Fibroblast of pulmonary artery (primary cell): Measurements from ENCODE around the gene HOXB13.

Experiments
- DNase-seq: peaks from one replicate; pipeline ENCODE4 v3.0.0-alpha.2; 2010; ENCODE audit warnings: low read depth
- H3K4me3 ChIP-seq: replicated peaks from 2 replicates; pipeline ENCODE4 v1.5.1; 2011; ENCODE audit warnings: low read depth, mild to moderate bottlenecking, control low read depth, low read length, moderate library complexity
- TF ChIP-seq, protein P1 (sequence below): IDR thresholded peaks from 2 replicates; pipeline ENCODE4 v1.5.1; 2011; ENCODE audit warnings: mild to moderate bottlenecking, control low read depth, low read length, inconsistent platforms; ENCODE audit errors: missing control alignments

HOXB13 gene

DNA sequence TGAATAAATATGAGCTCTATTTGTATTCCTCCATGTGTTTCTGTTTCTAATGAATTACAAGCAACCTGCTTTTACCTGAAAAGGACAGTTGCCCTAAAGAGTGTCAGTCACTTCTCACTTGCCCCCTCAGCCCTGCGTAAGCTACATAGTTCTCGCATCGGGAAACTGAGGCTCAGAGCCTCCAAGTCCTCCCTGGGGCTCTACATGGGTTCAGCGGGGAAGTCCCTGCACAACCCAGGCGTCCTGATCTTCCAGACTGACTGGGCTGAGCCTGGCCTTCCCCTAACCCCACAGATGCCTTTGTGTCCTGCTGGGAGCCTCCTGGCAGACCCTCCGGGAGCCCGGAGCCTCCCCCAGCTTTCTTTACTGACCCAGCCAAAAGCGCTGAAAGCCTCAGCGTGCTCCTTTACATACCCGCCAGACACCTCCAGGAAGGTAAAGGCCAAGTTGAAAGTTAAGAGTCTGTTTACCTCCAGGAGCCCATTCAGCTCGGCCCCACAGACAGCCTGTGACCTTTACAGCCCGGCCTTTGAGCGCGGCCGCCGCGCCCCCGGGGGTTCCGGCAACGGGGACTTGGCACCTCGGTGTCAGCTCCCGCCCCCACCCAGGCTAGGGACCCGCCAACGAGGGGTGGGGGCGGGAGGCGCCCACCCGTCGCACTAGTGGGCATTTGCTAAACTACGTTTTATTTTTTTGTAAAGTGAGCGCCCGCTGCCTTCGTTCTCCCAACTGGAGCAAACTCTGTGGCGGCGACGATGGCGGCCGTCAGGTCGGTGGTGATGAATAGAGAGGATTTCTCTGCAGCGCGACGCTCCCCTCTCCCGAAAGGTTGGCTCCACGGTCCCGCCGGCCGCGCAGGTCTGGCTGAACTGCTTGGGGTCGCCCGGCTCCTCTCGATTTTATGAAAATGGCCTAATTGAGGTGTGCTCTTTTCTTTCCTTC, 4.4 kb upstream of the HOXB13 start:
- DNase-seq: no peak
- TF ChIP-seq, protein P1, sequence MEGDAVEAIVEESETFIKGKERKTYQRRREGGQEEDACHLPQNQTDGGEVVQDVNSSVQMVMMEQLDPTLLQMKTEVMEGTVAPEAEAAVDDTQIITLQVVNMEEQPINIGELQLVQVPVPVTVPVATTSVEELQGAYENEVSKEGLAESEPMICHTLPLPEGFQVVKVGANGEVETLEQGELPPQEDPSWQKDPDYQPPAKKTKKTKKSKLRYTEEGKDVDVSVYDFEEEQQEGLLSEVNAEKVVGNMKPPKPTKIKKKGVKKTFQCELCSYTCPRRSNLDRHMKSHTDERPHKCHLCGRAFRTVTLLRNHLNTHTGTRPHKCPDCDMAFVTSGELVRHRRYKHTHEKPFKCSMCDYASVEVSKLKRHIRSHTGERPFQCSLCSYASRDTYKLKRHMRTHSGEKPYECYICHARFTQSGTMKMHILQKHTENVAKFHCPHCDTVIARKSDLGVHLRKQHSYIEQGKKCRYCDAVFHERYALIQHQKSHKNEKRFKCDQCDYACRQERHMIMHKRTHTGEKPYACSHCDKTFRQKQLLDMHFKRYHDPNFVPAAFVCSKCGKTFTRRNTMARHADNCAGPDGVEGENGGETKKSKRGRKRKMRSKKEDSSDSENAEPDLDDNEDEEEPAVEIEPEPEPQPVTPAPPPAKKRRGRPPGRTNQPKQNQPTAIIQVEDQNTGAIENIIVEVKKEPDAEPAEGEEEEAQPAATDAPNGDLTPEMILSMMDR: no peak
- H3K4me3 ChIP-seq: no peak overlapping the region

DNA sequence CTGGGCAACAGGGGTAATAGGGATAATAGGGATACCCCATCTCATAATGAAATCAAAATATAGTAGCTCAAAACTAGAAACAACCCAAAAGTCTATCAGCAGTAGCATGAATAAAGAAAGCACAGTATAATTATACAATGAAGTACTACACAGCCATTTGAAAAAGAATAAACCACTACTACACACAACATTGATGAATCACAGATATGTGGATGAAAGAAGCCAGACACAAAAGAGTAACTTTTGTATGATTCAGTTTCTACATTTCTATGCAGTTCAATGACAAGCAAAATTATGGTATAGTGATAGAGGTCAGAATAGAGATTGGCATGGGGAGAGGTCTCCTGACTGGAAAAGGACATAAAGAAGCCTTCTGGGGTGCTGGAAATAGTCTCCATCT, 2.8 kb upstream of the HOXB13 start:
- TF ChIP-seq, protein P1: no peak
- no peak for DNase-seq
- H3K4me3 ChIP-seq: no peak overlapping the region

DNA sequence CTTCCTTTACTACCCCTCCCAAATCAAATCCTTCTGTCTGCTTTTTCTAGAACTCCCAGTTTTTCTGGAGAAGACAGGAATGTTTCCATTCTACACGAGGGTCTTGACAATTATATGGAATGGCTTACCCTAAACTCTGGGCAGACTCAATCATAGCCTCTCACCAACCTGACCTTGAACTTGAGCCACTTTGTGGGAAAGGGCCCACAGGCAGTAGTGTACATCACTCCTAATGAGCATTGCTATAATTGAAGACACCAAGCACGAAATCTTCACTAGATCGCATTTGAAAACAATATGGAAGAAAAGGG, 1.6 kb upstream of the HOXB13 start:
- H3K4me3 ChIP-seq: no peak overlapping the region
- no peak for DNase-seq
- TF ChIP-seq, protein P1: no peak

DNA sequence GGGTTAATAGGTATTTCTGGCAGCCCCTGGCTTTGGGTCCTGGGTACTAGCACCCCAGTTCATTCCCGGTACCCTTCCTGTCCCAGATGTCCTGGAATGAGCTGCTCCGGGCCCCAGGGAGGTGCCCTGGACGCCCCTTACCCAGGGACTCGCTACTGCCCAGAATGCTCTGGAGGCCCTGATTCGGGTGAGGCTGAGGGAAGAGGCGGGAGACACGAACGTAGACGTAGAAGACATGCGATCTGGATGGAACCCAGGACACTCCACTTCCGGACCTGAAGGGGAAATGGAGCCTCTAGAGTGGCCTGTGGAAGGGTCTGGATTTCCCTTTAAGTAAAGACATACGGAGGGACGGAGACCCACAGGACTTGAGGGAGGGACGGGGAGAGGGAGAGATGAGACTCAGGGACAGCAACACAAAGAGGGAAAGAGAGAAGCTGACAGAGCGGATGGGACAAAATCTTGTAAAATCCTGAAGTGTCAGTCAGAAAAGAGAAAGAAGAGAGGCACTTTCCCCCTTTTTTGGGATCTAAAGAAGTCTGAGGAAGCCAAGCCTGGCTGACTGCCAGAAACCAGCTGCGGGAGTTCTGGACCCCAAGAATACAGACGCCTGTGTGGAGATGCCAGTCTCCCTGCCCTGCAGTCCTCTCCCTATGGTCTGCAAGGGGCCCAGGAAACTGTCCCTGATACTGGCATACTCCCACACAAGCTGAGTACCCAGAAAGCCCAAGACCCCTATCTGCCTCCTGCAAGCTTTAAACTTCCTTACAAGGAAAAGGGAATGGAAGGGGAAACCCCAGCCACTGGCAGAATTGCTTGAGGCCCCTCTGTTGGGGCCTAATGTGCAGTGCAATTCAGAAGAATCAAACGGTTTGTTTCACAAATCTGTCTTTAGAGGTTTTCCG, 1.0 kb upstream of the HOXB13 start:
- DNase-seq: no peak
- TF ChIP-seq, protein P1: no peak
- H3K4me3 ChIP-seq: no peak overlapping the region

DNA sequence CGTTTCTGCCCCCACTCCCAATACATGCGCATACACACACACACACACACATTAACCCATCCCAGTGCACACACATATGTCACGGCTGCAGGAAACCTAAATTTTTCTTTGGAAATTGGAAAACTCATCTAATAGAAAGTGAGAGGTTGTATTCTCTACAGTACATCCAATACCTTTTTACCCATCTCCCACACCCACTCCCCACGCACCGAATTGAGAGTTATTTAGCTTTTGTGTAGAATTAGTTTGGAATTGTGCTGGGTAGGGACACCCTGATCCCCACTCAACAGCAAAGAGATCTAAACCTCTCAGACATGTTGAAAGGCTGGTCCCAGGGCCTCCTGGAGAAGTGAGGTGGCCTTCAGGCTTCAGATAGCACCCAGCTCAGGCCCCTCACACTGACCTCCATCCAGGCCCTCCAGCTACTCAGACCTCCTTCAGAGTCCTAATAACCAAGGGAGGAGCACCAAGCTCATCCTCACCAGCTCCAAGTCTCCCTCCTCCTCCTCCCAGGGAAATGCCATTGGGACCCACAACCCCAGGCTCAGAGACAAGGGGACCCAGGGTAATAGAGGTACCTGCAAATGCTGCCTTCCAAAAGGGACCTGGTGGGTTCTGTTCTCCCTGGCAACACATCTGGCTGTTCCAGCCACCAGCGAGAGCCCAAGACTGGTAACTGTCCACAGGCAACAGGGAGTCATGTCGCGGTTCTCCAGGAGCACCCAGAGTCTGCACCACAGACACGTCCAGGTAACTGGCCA, 955 bp downstream of the HOXB13 start:
- TF ChIP-seq, protein P1: no peak
- DNase-seq: no peak
- H3K4me3 ChIP-seq: no peak overlapping the region

DNA sequence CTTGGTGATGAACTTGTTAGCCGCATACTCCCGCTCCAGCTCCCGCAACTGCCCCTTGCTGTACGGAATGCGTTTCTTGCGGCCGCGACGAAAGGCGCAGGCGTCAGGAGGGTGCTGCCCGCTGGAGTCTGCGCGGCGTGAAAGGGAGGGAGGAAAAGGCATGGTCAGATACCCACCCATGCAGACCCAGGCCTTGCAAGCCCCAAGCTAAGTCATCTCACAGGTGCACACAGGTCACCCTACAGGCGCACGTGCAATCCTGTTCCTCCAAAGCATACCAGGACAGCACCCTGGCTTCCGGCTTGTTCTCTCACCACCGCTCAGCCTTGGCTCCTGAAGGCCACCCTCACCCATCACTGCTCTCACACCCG, 1.6 kb downstream of the HOXB13 start:
- no peak for DNase-seq
- TF ChIP-seq, protein P1: no peak
- H3K4me3 ChIP-seq: no peak overlapping the region
